H7 (cell line): ENCODE data around the gene TMEM38A. TPM values are rescaled to one million over a fixed set of nuclear protein-coding genes. Genes with fewer than 3 reads are reported as not detected.
"Not testable (repeated sequence)": the region's sequence is repeated elsewhere in the genome, so short reads cannot be mapped to it uniquely, and the experiment has no call there.

Experiments
- DNase-seq: peaks from one replicate; pipeline ENCODE4 v3.0.0; 2012
- H3K27me3 ChIP-seq: 2 replicates; pipeline ENCODE4 v1.6.0; 2011; ENCODE audit warnings: mild to moderate bottlenecking, low read length; ENCODE audit not compliant: control insufficient read depth, insufficient read depth
- H3K36me3 ChIP-seq: replicated peaks from 2 replicates; pipeline ENCODE4 v1.5.1; 2011; ENCODE audit warnings: low read length; ENCODE audit not compliant: control insufficient read depth, insufficient read depth
- H3K4me3 ChIP-seq: 2 replicates; pipeline ENCODE4 v1.5.1; 2011; ENCODE audit warnings: low read depth, mild to moderate bottlenecking, control low read depth, low read length, moderate library complexity; ENCODE audit not compliant: insufficient read depth
- total RNA-seq: library from RNA; depleted of rRNA; stranded (reverse); fragments of >200 nt; shearing (Covaris generic); gene quantifications from 2 replicates; pipeline ENCODE4 v1.2.3, GENCODE V29; 2014

The TMEM38A gene
- total RNA-seq, 1 experiment from 2014 or later, result 3.5 TPM

GRCh38 chr19:16652854-16653253 lies 8.1 kb upstream of the TMEM38A start:
- DNase-seq, result no peak
- no peaks in the 10 kb centered on the region for H3K27me3 ChIP-seq
- peaks cover 46% of the 10 kb centered on the region for H3K36me3 ChIP-seq
- no peak overlapping the region for H3K4me3 ChIP-seq

- Histone ChIP-seq H3K4me3 (no peak overlapping the region), H3K36me3 (peaks cover 50% of the 10 kb centered on the region)
- DNase-seq, result peak; percentile 74
These were observed 6.8 kb upstream of the TMEM38A start for GRCh38 chr19:16654140-16654539.

GRCh38 chr19:16654627-16655026 lies 6.3 kb upstream of the TMEM38A start:
- no peak for DNase-seq
- Histone ChIP-seq H3K4me3 (no peak overlapping the region), H3K36me3 (peaks cover 50% of the 10 kb centered on the region), H3K27me3 (no peaks in the 10 kb centered on the region)

More at GRCh38 chr19:16654140-16654539, 6.8 kb upstream of the TMEM38A start:
- H3K27me3 ChIP-seq, result no peaks in the 10 kb centered on the region

GRCh38 chr19:16655727-16656126 lies 5.2 kb upstream of the TMEM38A start:
- H3K36me3 ChIP-seq, result peaks cover 48% of the 10 kb centered on the region

GRCh38 chr19:16657384-16657783 lies 3.6 kb upstream of the TMEM38A start:
- no peak for DNase-seq
- H3K4me3 ChIP-seq, result no peak overlapping the region
- H3K27me3 ChIP-seq, result peaks cover 12% of the 10 kb centered on the region
- H3K36me3 ChIP-seq, result peaks cover 34% of the 10 kb centered on the region

More at GRCh38 chr19:16655727-16656126, 5.2 kb upstream of the TMEM38A start:
- DNase-seq, result no peak
- peaks cover 2% of the 10 kb centered on the region; the same call in 1 of the 2 replicates for H3K27me3 ChIP-seq
- no peak overlapping the region for H3K4me3 ChIP-seq

GRCh38 chr19:16659464-16659831 lies 1.5 kb upstream of the TMEM38A start:
- H3K4me3 ChIP-seq, result peak overlapping the region; percentile 89
- peaks cover 20% of the 10 kb centered on the region for H3K36me3 ChIP-seq
- no peak for DNase-seq
- H3K27me3 ChIP-seq, result peaks cover 12% of the 10 kb centered on the region

GRCh38 chr19:16659832-16660708 lies 869 bp upstream of the TMEM38A start, which contains the start of gene SMIM7:
TSS of gene SMIM7 (minus strand) at chr19:16660144. CDS start at chr19:16660110, 34 bp downstream.
- Histone ChIP-seq H3K27me3 (peaks cover 12% of the 10 kb centered on the region), H3K4me3 (peak within 1 kb of the TSS; percentile 89), H3K36me3 (peaks cover 17% of the 10 kb centered on the region)
- DNase-seq, result peak; percentile 100

- Histone ChIP-seq H3K27me3 (peaks cover 12% of the 10 kb centered on the region), H3K36me3 (peaks cover 13% of the 10 kb centered on the region), H3K4me3 (peak overlapping the region; percentile 69)
- DNase-seq, result peak; percentile 75
These were observed 618 bp downstream of the TMEM38A start for GRCh38 chr19:16661480-16662034.

GRCh38 chr19:16668176-16668575 lies 7.2 kb downstream of the TMEM38A start:
- Histone ChIP-seq H3K4me3 (no peak overlapping the region), H3K36me3 (no peaks in the 10 kb centered on the region; the same call in 1 of the 2 replicates), H3K27me3 (no peaks in the 10 kb centered on the region)
- DNase-seq, result no peak

- DNase-seq, H3K36me3 ChIP-seq, H3K4me3 ChIP-seq, H3K27me3 ChIP-seq: not testable (repeated sequence)
These were observed 7.8 kb downstream of the TMEM38A start for GRCh38 chr19:16668702-16669101.

- DNase-seq, result no peak
- Histone ChIP-seq H3K36me3 (no peaks in the 10 kb centered on the region; the same call in 1 of the 2 replicates), H3K27me3 (no peaks in the 10 kb centered on the region), H3K4me3 (no peak overlapping the region)
These were observed 9.4 kb downstream of the TMEM38A start for GRCh38 chr19:16670291-16670690.

- Histone ChIP-seq H3K36me3 (no peaks in the 10 kb centered on the region; the same call in 1 of the 2 replicates), H3K27me3 (no peaks in the 10 kb centered on the region), H3K4me3 (no peak overlapping the region)
- no peak for DNase-seq
These were observed 10.8 kb downstream of the TMEM38A start for GRCh38 chr19:16671652-16672274.

- Histone ChIP-seq H3K36me3 (no peaks in the 10 kb centered on the region; the same call in 1 of the 2 replicates), H3K27me3 (no peaks in the 10 kb centered on the region), H3K4me3 (no peak overlapping the region)
- DNase-seq, result no peak
These were observed 12.3 kb downstream of the TMEM38A start for GRCh38 chr19:16673231-16673630.

- DNase-seq, H3K27me3 ChIP-seq: not testable (repeated sequence)
These were observed 12.9 kb downstream of the TMEM38A start for GRCh38 chr19:16673839-16674238.

More at GRCh38 chr19:16673839-16674238, 12.9 kb downstream of the TMEM38A start:
- not testable (repeated sequence) for H3K36me3 ChIP-seq, H3K4me3 ChIP-seq
